ENCODE measurements around the gene ZNF823.
"Not testable (repeated sequence)": the region's sequence is repeated elsewhere in the genome, so short reads cannot be mapped to it uniquely, and the experiment has no call there.

The ZNF823 gene

DNA sequence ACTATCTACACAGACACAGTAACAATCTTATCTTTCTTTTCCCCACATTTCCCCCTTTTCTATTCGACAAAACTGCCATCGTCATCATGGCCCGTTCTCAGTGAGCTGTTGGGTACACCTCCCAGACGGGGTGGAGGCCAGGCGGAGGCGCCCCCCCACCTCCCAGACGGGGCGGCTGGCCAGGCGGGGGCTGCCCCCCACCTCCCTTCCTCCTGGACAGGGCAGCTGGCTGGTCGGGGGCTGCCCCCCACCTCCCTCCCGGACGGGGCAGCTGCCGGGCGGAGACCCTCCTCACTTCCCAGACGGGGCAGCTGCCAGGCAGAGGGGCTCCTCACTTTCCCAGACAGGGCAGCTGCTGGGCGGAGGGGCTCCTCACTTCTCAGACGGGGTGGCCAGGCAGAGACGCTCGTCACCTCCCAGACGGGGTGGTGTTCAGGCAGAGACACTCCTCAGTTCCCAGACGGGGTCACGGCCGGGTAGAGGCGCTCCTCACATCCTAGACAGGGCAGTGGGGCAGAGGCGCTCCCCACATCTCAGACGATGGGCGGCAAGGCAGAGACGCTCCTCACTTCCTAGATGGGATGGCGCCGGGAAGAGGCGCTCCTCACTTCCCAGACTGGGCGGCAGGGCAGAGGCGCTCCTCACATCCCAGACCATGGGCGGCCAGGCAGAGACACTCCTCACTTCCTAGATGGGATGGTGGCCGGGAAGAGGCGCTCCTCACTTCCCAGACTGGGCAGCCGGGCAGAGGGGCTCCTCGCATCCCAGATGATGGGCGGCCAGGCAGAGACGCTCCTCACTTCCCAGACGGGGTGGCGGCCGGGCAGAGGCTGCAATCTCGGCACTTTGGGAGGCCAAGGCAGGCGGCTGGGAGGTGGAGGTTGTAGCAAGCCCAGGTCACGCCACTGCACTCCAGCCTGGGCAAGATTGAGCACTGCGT lies 61.8 kb downstream of the ZNF823 start:
- not testable (repeated sequence) for FAIRE-seq

DNA sequence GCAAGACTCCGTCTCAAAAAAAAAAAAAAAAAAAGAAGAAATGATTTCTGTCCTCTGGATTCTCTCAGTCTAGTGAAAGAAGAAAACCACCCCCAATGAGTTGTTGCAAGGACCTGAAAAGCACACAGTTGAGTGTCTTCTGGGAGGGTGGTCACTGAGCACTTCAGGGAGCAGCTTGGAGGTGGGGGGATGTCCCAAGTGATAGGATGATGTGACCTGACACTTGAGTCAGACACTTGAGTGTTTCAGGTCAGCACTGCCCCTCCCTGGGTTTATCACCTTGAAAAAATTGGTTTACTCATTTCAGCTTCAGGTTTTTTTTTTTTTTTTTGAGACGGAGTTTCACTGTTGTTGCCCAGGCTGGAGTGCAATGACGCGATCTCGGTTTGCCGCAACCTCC lies 63.2 kb downstream of the ZNF823 start:
- FAIRE-seq: no peak

DNA sequence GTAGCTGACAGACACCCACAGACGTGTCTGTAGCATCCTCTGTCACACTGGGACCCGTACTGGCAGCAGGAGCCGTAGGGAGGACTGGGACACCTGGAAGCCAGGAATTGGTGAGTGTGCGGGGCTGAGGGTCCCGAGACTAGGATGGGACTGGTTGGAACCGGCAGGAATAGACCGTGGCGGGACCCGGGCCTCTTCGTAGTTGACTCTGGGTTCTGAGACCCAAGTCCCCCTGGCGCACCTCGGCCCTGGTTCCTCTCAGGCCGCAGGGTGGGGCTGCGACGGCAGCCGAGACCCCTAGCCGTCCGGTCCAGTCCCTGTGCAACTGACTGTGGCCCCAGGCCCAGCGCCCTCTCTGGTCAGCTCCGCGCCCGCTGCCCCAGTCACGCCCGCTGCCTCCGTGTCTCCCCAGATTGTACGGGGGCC lies 64.7 kb downstream of the ZNF823 start:
- no peak for FAIRE-seq

DNA sequence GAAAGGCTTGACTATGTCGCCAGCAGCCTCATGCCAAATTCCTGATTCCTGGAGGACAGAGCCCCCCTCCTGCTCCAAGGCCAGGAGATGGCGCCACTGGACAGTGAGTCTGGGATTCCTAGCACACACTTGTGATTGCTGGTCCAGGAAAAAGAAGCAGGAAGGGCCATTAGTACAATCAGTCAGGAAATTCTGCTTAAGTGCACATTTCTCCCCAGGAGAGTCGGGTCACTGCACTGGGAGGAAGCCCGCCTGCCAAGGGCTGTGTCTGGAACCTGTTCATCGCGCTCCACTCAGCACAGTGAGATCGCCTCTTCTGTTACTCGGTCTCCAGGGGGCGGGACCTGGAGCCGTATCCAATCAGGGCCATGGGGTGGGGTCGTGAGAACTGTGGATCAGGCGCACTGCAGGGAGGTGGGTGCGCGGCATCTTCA lies 65.1 kb downstream of the ZNF823 start:
- FAIRE-seq: no peak

Data from colon (tissue), 2 donors.